ENCODE data around the gene CARS2.
A peak's percentile ranks its signal among the peaks of the same experiment; 100 is the strongest.
"Not testable (repeated sequence)": the region's sequence is repeated elsewhere in the genome, so short reads cannot be mapped to it uniquely, and the experiment has no call there.

Gene CARS2

GRCh38 chr13:110680852-110681251 lies 25.1 kb downstream of the CARS2 start:
- peak; percentile 22 to 42 for DNase-seq

- no peak for DNase-seq
These were observed 28.0 kb downstream of the CARS2 start for GRCh38 chr13:110677731-110678545.

DNA sequence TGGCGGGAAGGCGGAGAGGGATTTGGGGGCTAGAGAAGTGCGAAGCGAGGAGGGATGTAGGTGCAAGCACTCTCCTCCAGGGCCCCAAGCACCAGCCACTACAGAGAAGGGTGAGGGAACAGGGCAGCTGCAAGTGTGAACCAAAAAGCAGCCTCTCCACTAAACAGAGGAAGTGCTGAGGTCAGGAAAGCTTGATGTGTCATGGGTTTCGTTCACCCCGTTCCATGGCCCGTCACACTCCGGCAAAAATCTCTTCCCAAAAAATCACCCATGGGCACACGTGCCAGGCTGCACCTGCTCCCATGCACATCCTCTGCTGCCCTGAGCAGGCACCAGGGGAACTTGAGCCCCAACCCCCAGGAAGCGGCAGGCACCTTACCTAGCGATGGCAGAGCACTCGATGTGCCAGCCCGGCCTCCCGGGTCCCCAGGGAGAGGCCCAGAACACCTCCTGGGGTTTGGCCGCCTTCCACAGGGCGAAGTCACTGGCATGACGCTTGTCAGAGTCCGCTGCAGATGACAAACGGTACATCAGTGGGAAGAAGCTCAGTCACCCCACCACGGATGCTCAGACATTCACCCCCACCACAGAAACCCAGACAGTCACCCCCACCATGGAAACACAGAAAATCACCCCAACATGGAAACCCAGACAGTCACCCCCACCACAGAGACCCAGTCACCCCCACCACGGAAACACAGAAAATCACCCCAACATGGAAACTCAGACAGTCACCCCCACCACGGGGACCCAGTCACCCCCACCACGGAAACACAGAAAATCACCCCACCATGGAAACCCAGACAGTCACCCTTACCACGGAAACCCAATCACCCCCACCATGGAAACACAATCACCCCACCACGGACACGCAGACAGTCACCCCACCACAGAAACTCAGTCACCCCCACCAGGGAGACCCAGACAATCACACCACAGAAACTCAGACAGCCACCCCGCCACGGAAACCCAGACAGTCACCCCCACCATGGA lies 29.0 kb downstream of the CARS2 start:
- no peak for DNase-seq

- not testable (repeated sequence) for DNase-seq
These were observed 36.1 kb downstream of the CARS2 start for GRCh38 chr13:110669814-110670213.

DNA sequence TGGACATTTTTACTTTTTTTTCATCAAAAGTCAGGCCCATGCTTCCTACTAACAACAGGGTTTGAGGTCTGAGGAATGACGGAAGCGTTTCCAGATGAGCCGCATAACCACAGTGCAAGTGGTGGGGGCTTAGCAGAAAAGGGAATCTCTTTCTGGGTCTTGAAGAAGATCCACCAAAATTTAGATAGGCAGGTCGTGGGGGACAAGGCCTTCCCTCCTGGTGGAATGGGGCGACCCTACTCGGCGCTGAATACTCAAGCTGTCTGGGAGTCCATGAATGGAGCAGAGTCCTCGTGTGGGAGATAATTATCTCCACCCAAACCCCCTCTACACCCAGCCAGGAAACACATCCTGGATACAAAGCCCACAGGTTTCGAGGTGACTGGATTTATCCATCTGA lies 36.9 kb downstream of the CARS2 start:
- DNase-seq: no peak

- no peak for DNase-seq
These were observed 39.7 kb downstream of the CARS2 start for GRCh38 chr13:110666255-110666533.

GRCh38 chr13:110665491-110666254 lies 40.2 kb downstream of the CARS2 start:
- DNase-seq: no peak

DNA sequence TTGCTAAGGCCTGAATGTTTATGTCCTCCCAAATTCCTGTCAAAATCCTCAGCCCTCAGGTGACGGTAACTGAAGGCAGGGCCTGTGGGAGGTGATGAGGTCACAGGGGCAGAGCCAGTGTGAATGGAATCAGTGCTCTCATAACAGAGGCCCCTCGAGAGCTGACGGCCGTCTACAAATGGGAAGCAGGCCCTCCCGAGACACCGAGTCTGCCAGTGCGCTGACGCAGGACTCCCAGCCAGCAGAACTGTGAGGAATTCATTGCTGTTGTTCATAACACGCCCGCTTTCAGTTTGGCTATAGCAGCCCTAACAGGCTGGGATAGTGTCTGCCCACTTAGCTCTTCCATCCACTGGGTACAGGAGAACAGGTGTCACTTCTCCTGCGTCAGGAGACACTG lies 41.2 kb downstream of the CARS2 start:
- DNase-seq: no peak

DNA sequence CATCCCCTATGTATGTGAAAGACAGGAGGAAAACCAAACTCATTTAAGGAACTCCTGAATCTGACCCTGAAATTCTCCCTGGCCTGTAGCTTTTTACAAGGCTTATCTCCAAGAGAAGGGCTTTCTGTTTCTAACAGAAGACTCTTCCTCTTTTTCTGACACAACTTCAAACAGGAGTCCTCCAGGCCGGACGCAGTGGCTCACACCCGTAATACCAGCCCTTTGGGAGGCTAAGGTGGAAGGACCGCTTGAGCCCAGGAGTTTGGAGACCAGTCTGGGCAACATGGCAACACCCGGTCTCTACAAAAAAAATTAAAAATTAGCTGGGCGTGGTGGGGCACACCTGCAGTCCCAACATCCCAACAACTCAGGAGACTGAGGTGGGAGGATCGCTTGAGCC lies 41.9 kb downstream of the CARS2 start:
- no peak for DNase-seq

DNA sequence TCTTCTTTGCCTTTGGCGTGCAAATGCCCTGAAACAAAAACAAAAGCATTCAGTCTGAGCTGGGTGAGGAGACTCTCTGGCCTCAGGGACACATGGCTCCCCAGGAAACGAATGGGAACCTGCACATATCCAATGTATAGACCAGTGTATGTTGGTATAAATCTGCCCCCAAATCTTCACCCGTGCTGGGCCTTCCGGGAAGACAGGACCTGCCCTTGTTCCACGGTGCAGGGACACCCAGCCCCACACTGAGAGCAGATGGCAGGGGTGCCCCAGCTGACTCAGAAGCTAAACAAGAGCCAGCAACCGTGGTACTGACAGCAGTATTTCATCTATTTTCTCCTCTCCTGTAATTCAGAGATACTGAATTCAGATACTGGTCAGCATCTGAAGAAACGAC lies 42.4 kb downstream of the CARS2 start:
- DNase-seq: no peak

DNA sequence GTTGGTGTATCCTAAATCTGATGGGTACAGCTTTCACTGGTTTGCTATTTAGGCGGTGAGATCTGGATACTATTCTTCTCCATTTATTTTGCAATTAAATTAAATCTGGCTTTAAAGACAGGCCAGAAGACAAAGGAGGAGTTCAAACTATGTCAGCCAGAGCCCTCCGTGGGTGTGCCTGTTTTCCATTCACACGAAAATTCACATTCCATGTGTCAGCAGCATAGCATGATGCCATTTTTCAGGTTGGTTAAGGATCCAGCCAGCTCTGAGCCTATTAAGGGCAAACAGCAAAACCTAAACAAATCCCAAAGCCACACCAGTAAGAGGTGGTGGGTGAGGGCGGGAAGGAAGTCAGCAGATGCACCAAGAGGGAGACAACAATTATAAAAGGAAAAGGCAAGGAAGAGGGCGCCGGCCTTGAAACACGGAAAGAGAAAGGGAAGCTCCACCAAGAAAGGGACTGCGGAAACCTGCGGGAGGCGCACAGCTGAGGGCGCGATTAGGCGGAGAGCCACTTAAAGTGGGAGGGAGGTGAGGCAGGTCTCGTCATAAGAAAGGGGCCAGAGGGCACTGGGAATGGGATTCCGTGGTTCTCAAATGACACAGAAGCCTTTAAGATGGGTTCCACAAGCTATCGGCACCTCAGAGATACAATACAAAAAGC lies 43.0 kb downstream of the CARS2 start:
- no peak for DNase-seq

- no peak for DNase-seq
These were observed 43.8 kb downstream of the CARS2 start for GRCh38 chr13:110662091-110662490.

DNA sequence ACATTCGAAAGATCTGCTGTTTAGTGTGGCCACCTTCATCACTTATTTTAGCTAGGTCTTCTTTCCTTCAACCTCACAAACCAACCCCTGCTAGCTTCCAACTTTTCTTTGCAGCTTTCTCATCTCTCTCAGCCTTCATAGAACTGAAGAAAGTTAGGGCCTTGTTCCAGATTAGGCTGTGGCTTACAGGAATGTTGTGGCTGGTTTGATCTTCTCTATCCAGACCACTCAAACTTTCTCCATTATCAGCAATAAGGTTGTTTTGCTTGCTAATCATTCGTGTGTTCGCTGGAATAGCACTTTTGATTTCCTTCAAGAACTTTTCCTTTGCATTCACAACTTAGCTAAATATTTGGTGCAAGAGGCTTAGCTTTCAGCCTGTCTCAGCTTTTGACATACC lies 44.7 kb downstream of the CARS2 start:
- DNase-seq: no peak

DNA sequence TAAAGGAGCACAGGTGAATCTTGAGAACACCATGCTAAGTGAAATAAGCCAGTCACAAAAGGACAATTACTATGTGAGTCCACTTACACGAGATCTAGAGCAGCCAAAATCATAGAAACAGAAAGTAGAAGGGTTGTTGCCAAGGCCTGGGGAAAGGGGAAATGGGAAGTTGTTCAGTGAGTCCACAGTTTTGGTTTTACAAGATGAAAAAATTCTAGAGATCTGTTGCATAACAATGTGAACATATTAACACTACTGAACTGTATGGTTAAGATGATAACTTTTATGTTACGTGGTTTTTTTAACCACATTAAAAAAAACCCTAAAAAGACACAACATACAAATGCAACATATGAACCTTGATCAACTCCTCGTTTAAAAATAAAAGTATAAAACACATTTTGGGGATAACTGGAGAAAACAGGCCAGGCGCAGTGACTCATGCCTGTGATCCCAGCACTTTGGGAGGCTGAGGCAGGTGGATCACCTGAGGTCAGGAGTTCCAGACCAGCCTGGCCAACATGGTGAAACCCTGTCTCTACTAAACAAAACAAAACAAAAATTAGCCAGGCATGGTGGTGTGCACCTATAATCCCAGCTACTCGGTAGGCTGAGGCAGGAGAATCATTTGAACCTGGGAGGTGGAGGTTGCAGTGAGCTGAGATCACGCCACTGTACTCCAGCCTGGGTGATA lies 47.6 kb downstream of the CARS2 start:
- DNase-seq: not testable (repeated sequence)

- DNase-seq: no peak
These were observed 48.7 kb downstream of the CARS2 start for GRCh38 chr13:110657196-110657595.

- DNase-seq: no peak
These were observed 52.1 kb downstream of the CARS2 start for GRCh38 chr13:110653851-110654250.

DNA sequence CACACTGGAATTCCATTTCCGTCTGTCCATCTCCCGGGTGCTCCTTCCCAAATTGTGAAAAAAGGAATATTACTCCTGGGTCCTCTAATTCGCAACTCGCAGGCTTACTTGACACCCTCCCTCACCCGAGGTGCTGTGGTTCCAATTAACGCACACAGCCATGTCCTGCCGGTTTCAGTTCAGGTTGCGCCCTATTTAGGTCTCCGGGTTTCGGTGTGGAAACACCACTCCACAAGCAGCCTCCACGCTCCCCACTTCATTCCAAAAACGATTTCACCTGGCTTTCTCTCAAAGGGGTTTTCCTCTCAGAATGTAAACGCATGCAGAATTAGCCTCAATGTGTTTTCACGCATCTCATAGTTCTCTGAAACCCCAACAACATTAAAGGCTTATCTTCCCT lies 52.6 kb downstream of the CARS2 start:
- no peak for DNase-seq

DNA sequence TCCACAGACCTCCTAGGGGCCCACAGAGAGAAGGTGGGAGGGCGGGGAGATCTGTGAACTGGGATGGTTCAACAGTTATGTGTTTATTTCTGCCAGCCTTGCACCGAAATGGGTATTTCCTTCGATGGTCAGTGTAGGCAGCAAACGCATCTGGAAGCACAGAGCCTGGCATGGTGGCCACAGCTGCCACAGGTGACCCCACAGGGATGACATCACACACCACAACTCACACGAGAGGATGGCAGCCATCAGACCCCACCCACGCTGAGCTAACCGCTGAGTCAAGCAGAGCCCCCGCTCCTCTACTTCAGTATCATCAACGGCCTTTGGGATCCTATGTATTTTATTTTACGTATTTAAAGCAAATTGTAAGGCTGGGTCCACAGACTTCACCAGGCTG lies 53.2 kb downstream of the CARS2 start:
- no peak for DNase-seq

DNA sequence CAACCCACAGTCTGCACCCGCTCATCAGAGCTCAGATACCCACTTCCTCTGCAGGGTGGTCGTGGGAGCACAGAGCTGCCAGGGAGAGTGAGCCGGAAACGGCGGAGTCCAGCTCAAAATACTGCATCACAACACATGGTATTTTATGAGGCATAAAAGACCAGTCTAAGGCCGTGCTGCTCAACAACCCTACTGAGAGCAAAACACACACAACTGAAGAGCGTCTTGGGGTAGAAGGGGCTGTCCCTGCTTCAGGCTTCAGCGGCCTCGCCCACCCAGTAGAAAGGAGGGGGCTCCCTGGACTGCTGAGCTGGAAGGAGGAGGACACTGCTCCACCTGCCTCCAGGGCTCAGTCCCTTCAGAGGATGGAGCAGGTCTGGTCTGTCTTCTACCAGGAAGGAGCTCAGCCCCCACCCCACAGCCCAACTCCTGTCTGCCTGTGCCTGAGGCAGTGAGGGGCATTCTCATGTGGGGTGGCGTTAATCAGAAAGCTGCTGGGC lies 53.6 kb downstream of the CARS2 start:
- DNase-seq: no peak

- DNase-seq: no peak
These were observed 54.1 kb downstream of the CARS2 start for GRCh38 chr13:110651726-110652230.

DNA sequence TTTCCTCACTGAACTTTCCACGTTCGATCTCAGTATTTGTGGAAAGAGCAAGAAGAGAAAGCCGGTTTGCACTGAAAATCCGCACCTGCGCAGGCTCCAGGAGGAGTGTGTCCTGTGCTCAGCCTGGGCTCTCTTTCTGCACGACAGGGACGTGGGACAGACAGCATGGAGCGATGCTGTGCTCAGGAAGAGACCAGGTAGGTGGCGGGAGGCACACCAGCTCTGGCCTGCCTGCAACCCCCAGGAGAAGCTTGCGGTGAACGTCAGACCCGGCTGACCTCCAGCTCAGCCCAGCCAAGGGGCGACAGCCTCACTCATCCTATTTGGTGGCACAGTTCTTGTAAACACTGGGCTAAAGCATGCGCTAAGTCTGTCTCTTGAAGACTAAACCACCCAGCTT lies 54.6 kb downstream of the CARS2 start:
- DNase-seq: no peak

GRCh38 chr13:110650436-110650835 lies 55.5 kb downstream of the CARS2 start:
- no peak for DNase-seq
